H9 (cell line): ENCODE results near the gene YJU2. TPM values are rescaled to one million over a fixed set of nuclear protein-coding genes. Genes with fewer than 3 reads are reported as not detected.
A peak's percentile ranks its signal among the peaks of the same experiment; 100 is the strongest.

ENCODE experiments used
- DNase-seq: peaks from one replicate; pipeline ENCODE4 v3.0.0-alpha.2; 2017
- H2AFZ ChIP-seq: one replicate; pipeline ENCODE4 v1.6.1; 2013; ENCODE audit warnings: mild to moderate bottlenecking, low read length, control low read depth, moderate library complexity
- H2AK5ac ChIP-seq: 2 replicates; pipeline ENCODE4 v1.6.1; 2013; ENCODE audit warnings: low read length, control low read depth, mixed read lengths; ENCODE audit not compliant: insufficient read length
- H2BK120ac ChIP-seq: one replicate; pipeline ENCODE4 v1.6.1; 2013; ENCODE audit warnings: low read depth, mild to moderate bottlenecking, low read length, control low read depth, inconsistent platforms; ENCODE audit not compliant: poor library complexity, severe bottlenecking
- H2BK12ac ChIP-seq: 2 replicates; pipeline ENCODE4 v1.6.1; 2013; ENCODE audit warnings: low read length, control low read depth, mixed read lengths, low read depth; ENCODE audit not compliant: insufficient read length
- H2BK15ac ChIP-seq: 2 replicates; pipeline ENCODE4 v1.6.1; 2013; ENCODE audit warnings: low read depth, low read length, control low read depth
- H2BK20ac ChIP-seq: one replicate; pipeline ENCODE4 v1.6.1; 2013; ENCODE audit warnings: low read depth, mild to moderate bottlenecking, low read length, control low read depth, inconsistent platforms; ENCODE audit not compliant: poor library complexity, severe bottlenecking
- H2BK5ac ChIP-seq: 2 replicates; pipeline ENCODE4 v1.6.1; 2013; ENCODE audit warnings: low read length, control low read depth, mixed read lengths; ENCODE audit not compliant: insufficient read length
- H3K14ac ChIP-seq: 2 replicates; pipeline ENCODE4 v1.6.1; 2013; ENCODE audit warnings: low read length, control low read depth; ENCODE audit not compliant: insufficient read depth
- H3K18ac ChIP-seq: 2 replicates; pipeline ENCODE4 v1.6.1; 2013; ENCODE audit warnings: low read depth, mild to moderate bottlenecking, mixed read lengths, low read length, control low read depth; ENCODE audit not compliant: insufficient read length
- H3K23ac ChIP-seq: 2 replicates; pipeline ENCODE4 v1.6.1; 2013; ENCODE audit warnings: low read length, control low read depth, mixed read lengths, low read depth; ENCODE audit not compliant: insufficient read length
- H3K23me2 ChIP-seq: 2 replicates; pipeline ENCODE4 v1.6.1; 2013; ENCODE audit warnings: low read depth, mild to moderate bottlenecking, mixed read lengths, low read length, control low read depth; ENCODE audit not compliant: insufficient read length, poor library complexity, severe bottlenecking
- H3K27ac ChIP-seq: 2 replicates; pipeline ENCODE4 v1.5.1; 2013; ENCODE audit warnings: low read length, control low read depth, mixed read lengths, low read depth; ENCODE audit not compliant: insufficient read length
- H3K27me3 ChIP-seq: 2 replicates; pipeline ENCODE4 v1.6.1; 2013; ENCODE audit warnings: low read length, control low read depth, inconsistent platforms; ENCODE audit not compliant: insufficient read depth
- H3K4ac ChIP-seq: 2 replicates; pipeline ENCODE4 v1.6.1; 2013; ENCODE audit warnings: low read depth, mild to moderate bottlenecking, control low read depth, inconsistent platforms, low read length, moderate library complexity
- H3K4me1 ChIP-seq: 2 replicates; pipeline ENCODE4 v1.6.1; 2013; ENCODE audit warnings: low read length, control low read depth, inconsistent platforms; ENCODE audit not compliant: insufficient read depth
- H3K4me2 ChIP-seq: 2 replicates; pipeline ENCODE4 v1.6.1; 2013; ENCODE audit warnings: low read length, control low read depth, mixed read lengths; ENCODE audit not compliant: insufficient read length, insufficient read depth
- H3K56ac ChIP-seq: 2 replicates; pipeline ENCODE4 v1.6.1; 2013; ENCODE audit warnings: low read depth, mild to moderate bottlenecking, mixed read lengths, low read length, control low read depth; ENCODE audit not compliant: insufficient read length
- H3K79me1 ChIP-seq: 2 replicates; pipeline ENCODE4 v1.6.1; 2013; ENCODE audit warnings: low read depth, mild to moderate bottlenecking, moderate library complexity, low read length, control low read depth, inconsistent platforms; ENCODE audit not compliant: insufficient read depth, poor library complexity, severe bottlenecking
- H3K79me2 ChIP-seq: 2 replicates; pipeline ENCODE4 v1.6.1; 2013; ENCODE audit warnings: low read length, control low read depth, inconsistent platforms; ENCODE audit not compliant: insufficient read depth
- H3K9ac ChIP-seq: 2 replicates; pipeline ENCODE4 v1.6.1; 2013; ENCODE audit warnings: low read length, control low read depth, mixed read lengths; ENCODE audit not compliant: insufficient read length; ENCODE audit errors: extremely low read depth
- H3K9me3 ChIP-seq: one replicate; pipeline ENCODE4 v1.6.1; 2013; ENCODE audit warnings: low read depth, low read length, inconsistent platforms; ENCODE audit not compliant: control insufficient read depth
- H3T11ph ChIP-seq: one replicate; pipeline ENCODE4 v1.6.1; 2013; ENCODE audit warnings: mild to moderate bottlenecking, low read length, control low read depth, inconsistent platforms
- H4K20me1 ChIP-seq: one replicate; pipeline ENCODE4 v1.6.1; 2013; ENCODE audit not compliant: control insufficient read depth, insufficient read length, insufficient read depth
- H4K5ac ChIP-seq: 2 replicates; pipeline ENCODE4 v1.6.1; 2013; ENCODE audit warnings: low read depth, mild to moderate bottlenecking, mixed read lengths, low read length, control low read depth; ENCODE audit not compliant: insufficient read length
- H4K8ac ChIP-seq: replicated peaks from 2 replicates; pipeline ENCODE4 v1.6.1; 2013; ENCODE audit warnings: low read length, control low read depth, mixed read lengths, low read depth; ENCODE audit not compliant: insufficient read length
- H4K91ac ChIP-seq: 2 replicates; pipeline ENCODE4 v1.6.1; 2013; ENCODE audit warnings: low read depth, mild to moderate bottlenecking, moderate library complexity, mixed read lengths, low read length, control low read depth; ENCODE audit not compliant: insufficient read length
- H3K27ac Mint-ChIP-seq, 3 experiments: 2 replicates in 2 of 3; 3 replicates in 1 of 3; pipeline ENCODE4 v1.8.0; 2020 to 2021; ENCODE audit warnings: mixed read lengths in 3 of 3, mild to moderate bottlenecking in 1 of 3, moderate library complexity in 1 of 3
- H3K27me3 Mint-ChIP-seq: 2 replicates; pipeline ENCODE4 v1.8.0; 2021; ENCODE audit warnings: low read depth, mild to moderate bottlenecking, moderate library complexity, mixed read lengths
- H3K36me3 Mint-ChIP-seq, 3 experiments: 2 replicates in 2 of 3; 3 replicates in 1 of 3; pipeline ENCODE4 v1.8.0; 2020 to 2021; ENCODE audit warnings: low read depth in 3 of 3, mixed read lengths in 3 of 3; ENCODE audit not compliant: insufficient read depth in 1 of 3
- H3K4me1 Mint-ChIP-seq, 2 experiments: 2 replicates each; pipeline ENCODE4 v1.8.0; 2020; ENCODE audit warnings: mixed read lengths in 2 of 2
- H3K4me3 Mint-ChIP-seq, 2 experiments: 2 replicates in 1 of 2; 3 replicates in 1 of 2; pipeline ENCODE4 v1.8.0; 2020 to 2021; ENCODE audit warnings: mild to moderate bottlenecking in 2 of 2, mixed read lengths in 2 of 2, moderate library complexity in 1 of 2
- H3K9me3 Mint-ChIP-seq, 2 experiments: 2 replicates in 1 of 2; 3 replicates in 1 of 2; pipeline ENCODE4 v1.8.0; 2020; ENCODE audit warnings: mild to moderate bottlenecking in 2 of 2, mixed read lengths in 2 of 2, moderate library complexity in 1 of 2
- CTCF ChIP-seq: fragments of 200-600 bp; sonication (generic); conservative IDR thresholded peaks from 3 replicates; pipeline ENCODE4 v1.8.0; 2021; ENCODE audit warnings: antibody characterized with exemption, mild to moderate bottlenecking
- WGBS: extraction: QIAGEN DNeasy Blood & Tissue Kit; methylation state at CpG from one replicate; pipeline ENCODE4 v1.1.7; 2013; ENCODE audit warnings: missing lambda C conversion rate, low lambda C conversion rate, mixed read lengths; ENCODE audit not compliant: insufficient read length; ENCODE audit errors: extremely low coverage; 5-methylcytosine and 5-hydroxymethylcytosine counted together
- total RNA-seq: library from RNA; stranded (reverse); gene quantifications from 2 replicates; pipeline ENCODE4 v1.2.1, GENCODE V29; 2021

The YJU2 gene
- total RNA-seq, 1 experiment from 2014 or later: 31.0 TPM

GRCh38 chr19:4294389-4294788 is 47.5 kb downstream of the YJU2 start:
- no peak overlapping the region for H2BK120ac ChIP-seq
- H3K4me1 ChIP-seq: no peaks in the 10 kb centered on the region
- no peak overlapping the region for H4K5ac ChIP-seq
- H2BK20ac ChIP-seq: no peak overlapping the region
- no peak overlapping the region for H2AK5ac ChIP-seq
- no peaks in the 10 kb centered on the region for H3K9me3 ChIP-seq
- DNase-seq: no peak
- H3K4me3 Mint-ChIP-seq: peak overlapping the region in 1 of 2 experiments; percentile 45; a peak in 1 of 5 replicates
- no peak for TF ChIP-seq CTCF
- no peak overlapping the region for H3K9ac ChIP-seq
- no peaks in the 10 kb centered on the region for H3K9me3 Mint-ChIP-seq
- no peak overlapping the region for H3T11ph ChIP-seq
- H3K18ac ChIP-seq: no peak overlapping the region
- no peak overlapping the region for H3K23ac ChIP-seq
- H3K36me3 Mint-ChIP-seq: no peaks in the 10 kb centered on the region
- H3K27me3 ChIP-seq: no peaks in the 10 kb centered on the region
- no peaks in the 10 kb centered on the region for H3K23me2 ChIP-seq
- no peak overlapping the region for H2AFZ ChIP-seq
- no peak overlapping the region for H3K4ac ChIP-seq
- H3K27me3 Mint-ChIP-seq: peaks cover 15% of the 10 kb centered on the region
- H3K79me2 ChIP-seq: no peaks in the 10 kb centered on the region
- peaks cover 5 to 14% of the 10 kb centered on the region in 2 experiments for H3K4me1 Mint-ChIP-seq
- H2BK5ac ChIP-seq: no peak overlapping the region
- no peak overlapping the region for H3K27ac ChIP-seq
- no peak overlapping the region for H3K14ac ChIP-seq
- H3K4me2 ChIP-seq: no peak overlapping the region
- no peak overlapping the region for H2BK12ac ChIP-seq
- H3K27ac Mint-ChIP-seq: peak overlapping the region in 1 of 3 experiments; percentile 69; a peak in 2 of 7 replicates
- no peaks in the 10 kb centered on the region for H4K20me1 ChIP-seq
- no peak overlapping the region for H4K91ac ChIP-seq
- H2BK15ac ChIP-seq: no peak overlapping the region
- no peak overlapping the region for H4K8ac ChIP-seq
- H3K56ac ChIP-seq: no peak overlapping the region
- WGBS: no CpG with 5 or more reads among the region's 10 CpGs
- H3K79me1 ChIP-seq: no peaks in the 10 kb centered on the region
